Stimulated activated CD4-positive, alpha-beta T cell treated with anti-CD3 and anti-CD28 coated beads, Interleukin-4, amount 100 ng/mL, for 4 hours (primary cell): ENCODE measurements around the gene MSH3.

Experiments
- DNase-seq, 2 experiments: peaks; one replicate each; pipeline ENCODE4 v3.0.0-alpha.2; 2020

The MSH3 gene

GRCh38 chr5:80919678-80920196 is 265.3 kb downstream of the MSH3 start:
- no peak for DNase-seq

DNA sequence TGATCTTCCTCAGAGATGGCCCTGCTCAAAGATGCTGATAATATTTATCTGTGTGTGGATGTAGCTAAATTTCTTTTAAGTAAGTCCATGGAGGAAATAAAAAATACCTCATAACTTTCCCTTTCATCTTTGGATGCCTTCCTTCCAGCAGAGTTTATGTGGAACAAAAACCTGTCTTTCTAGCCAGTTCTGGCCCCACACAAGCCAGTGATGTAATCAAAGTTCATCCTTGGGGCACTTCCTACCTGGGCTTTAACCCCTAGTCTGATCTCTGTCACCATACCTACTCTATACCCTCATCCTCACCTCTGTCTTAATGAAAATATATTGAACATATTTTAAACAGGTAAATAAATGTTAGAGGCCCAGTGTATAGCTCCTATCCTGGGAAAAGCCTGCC is 265.9 kb downstream of the MSH3 start:
- no peak for DNase-seq

DNA sequence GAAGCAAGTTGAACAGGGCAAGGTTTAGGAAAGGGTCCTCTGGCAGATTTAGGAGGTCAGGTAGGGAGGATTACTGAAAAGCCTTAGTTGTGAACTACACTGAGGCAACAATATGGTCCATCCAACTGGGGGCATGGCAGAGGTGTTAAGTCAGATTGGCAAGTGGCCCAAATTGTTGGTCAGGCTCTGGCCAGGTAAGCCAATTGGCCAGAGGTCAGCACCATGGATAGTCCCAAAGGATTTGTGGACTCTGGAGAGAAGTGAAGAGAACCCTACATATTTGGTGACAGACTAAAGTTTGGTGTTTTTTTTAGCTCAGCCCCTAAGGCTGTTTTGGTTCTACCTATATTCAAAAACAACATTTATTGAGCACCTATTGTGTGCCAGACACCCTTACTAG is 266.6 kb downstream of the MSH3 start:
- DNase-seq, result no peak

GRCh38 chr5:80925931-80926330 is 271.5 kb downstream of the MSH3 start:
- no peak for DNase-seq
